IMR-90 (cell line): ENCODE measurements around the gene LRRC55. TPM values are rescaled to one million over a fixed set of nuclear protein-coding genes. Genes with fewer than 3 reads are reported as not detected.

ENCODE experiments used
- ATAC-seq: fragments of 200-7000 bp; cut with Tn5 transposase; 2 replicates; pipeline ENCODE4 v1.9.1; 2020; ENCODE audit warnings: low read depth, mild to moderate bottlenecking, moderate library complexity
- BruUV-seq: library from RNA; stranded (reverse); fragments of 400-500 nt; replicated peaks from 2 replicates; lab custom pipeline; 2021; lab: Mats Ljungman, UMichigan
- CTCF ChIA-PET: fragments of 300-600 bp; formaldehyde crosslinking; extraction: SDS; loops from one replicate; lab custom pipeline; 2021; ENCODE audit warnings: antibody characterized with exemption; lab: Yijun Ruan, JAX
- POLR2A ChIA-PET: fragments of 300-600 bp; sonication (Branson Sonifier 250); formaldehyde crosslinking; loops from one replicate; lab custom pipeline; 2022; ENCODE audit warnings: antibody characterized with exemption; ENCODE audit not compliant: unreplicated experiment; lab: Charles Lee
- DNase-seq: peaks from one replicate; pipeline ENCODE4 v3.0.0; 2013
- H2AFZ ChIP-seq: replicated peaks from 2 replicates; pipeline ENCODE3; 2013; ENCODE audit warnings: low read length, mild to moderate bottlenecking; ENCODE audit not compliant: poor library complexity
- H2AK5ac ChIP-seq: 2 replicates; pipeline ENCODE4 v1.6.1; 2013; ENCODE audit warnings: low read depth, low read length, inconsistent platforms
- H2AK9ac ChIP-seq: replicated peaks from 2 replicates; pipeline ENCODE3; 2013; ENCODE audit warnings: mild to moderate bottlenecking, low read depth, low read length, moderate library complexity; ENCODE audit not compliant: poor library complexity
- H2BK120ac ChIP-seq: 2 replicates; pipeline ENCODE4 v1.6.1; 2013; ENCODE audit warnings: low read depth, low read length, inconsistent platforms
- H2BK15ac ChIP-seq: 3 replicates; pipeline ENCODE4 v1.6.1; 2013; ENCODE audit warnings: low read depth, low read length, inconsistent platforms
- H2BK20ac ChIP-seq: 2 replicates; pipeline ENCODE4 v1.6.1; 2013; ENCODE audit warnings: low read depth, mild to moderate bottlenecking, inconsistent platforms, low read length, moderate library complexity
- H2BK5ac ChIP-seq: 2 replicates; pipeline ENCODE4 v1.6.1; 2013; ENCODE audit warnings: mild to moderate bottlenecking, low read depth, low read length, inconsistent platforms; ENCODE audit not compliant: poor library complexity, severe bottlenecking
- H3K14ac ChIP-seq: replicated peaks from 2 replicates; pipeline ENCODE4 v1.6.1; 2013; ENCODE audit warnings: low read depth, low read length, inconsistent platforms
- H3K18ac ChIP-seq: 2 replicates; pipeline ENCODE4 v1.6.1; 2013; ENCODE audit warnings: low read depth, low read length, control low read depth
- H3K23ac ChIP-seq: 2 replicates; pipeline ENCODE4 v1.6.1; 2013; ENCODE audit warnings: low read depth, low read length, inconsistent platforms
- H3K27ac ChIP-seq: 2 replicates; pipeline ENCODE4 v1.5.1; 2013; ENCODE audit warnings: mild to moderate bottlenecking, control low read depth, low read length; ENCODE audit not compliant: insufficient read depth
- H3K27me3 ChIP-seq: 2 replicates; pipeline ENCODE4 v1.6.1; 2013; ENCODE audit warnings: low read length; ENCODE audit not compliant: control insufficient read depth, insufficient read depth
- H3K36me3 ChIP-seq: 2 replicates; pipeline ENCODE4 v1.6.1; 2013; ENCODE audit warnings: low read length, mixed read lengths; ENCODE audit not compliant: control insufficient read depth, insufficient read depth
- H3K4ac ChIP-seq: 2 replicates; pipeline ENCODE4 v1.6.1; 2013; ENCODE audit warnings: low read depth, low read length, inconsistent platforms
- H3K4me1 ChIP-seq: 2 replicates; pipeline ENCODE4 v1.6.1; 2013; ENCODE audit warnings: low read length, mixed read lengths; ENCODE audit not compliant: control insufficient read depth, insufficient read depth
- H3K4me2 ChIP-seq: 2 replicates; pipeline ENCODE4 v1.6.1; 2013; ENCODE audit warnings: low read depth, mild to moderate bottlenecking, control low read depth, low read length, moderate library complexity
- H3K4me3 ChIP-seq: 2 replicates; pipeline ENCODE4 v1.5.1; 2013; ENCODE audit warnings: low read depth, mild to moderate bottlenecking, control low read depth, low read length, moderate library complexity; ENCODE audit not compliant: insufficient read depth
- H3K56ac ChIP-seq: 2 replicates; pipeline ENCODE4 v1.6.1; 2013; ENCODE audit warnings: low read length, inconsistent platforms; ENCODE audit not compliant: insufficient read depth; ENCODE audit errors: extremely low read depth
- H3K79me1 ChIP-seq, 2 experiments: 2 replicates each; pipeline ENCODE4 v1.6.1; 2013; ENCODE audit warnings: low read length in 2 of 2, inconsistent platforms in 1 of 2, low read depth in 1 of 2
- H3K9ac ChIP-seq: 2 replicates; pipeline ENCODE4 v1.6.1; 2013; ENCODE audit warnings: low read depth, low read length, control low read depth
- H3K9me1 ChIP-seq: 2 replicates; pipeline ENCODE4 v1.6.1; 2013; ENCODE audit warnings: low read length, inconsistent platforms; ENCODE audit not compliant: insufficient read depth
- H3K9me3 ChIP-seq: 2 replicates; pipeline ENCODE4 v1.6.1; 2013; ENCODE audit warnings: low read length; ENCODE audit not compliant: control insufficient read depth, insufficient read depth
- H4K20me1 ChIP-seq: 2 replicates; pipeline ENCODE4 v1.6.1; 2013; ENCODE audit warnings: low read length, inconsistent platforms; ENCODE audit not compliant: insufficient read depth
- H4K5ac ChIP-seq: 2 replicates; pipeline ENCODE4 v1.6.1; 2013; ENCODE audit warnings: mild to moderate bottlenecking, low read depth, low read length, control low read depth
- H4K8ac ChIP-seq, 2 experiments: 2 replicates each; pipeline ENCODE4 v1.6.1; 2013; ENCODE audit warnings: low read depth in 2 of 2, low read length in 2 of 2, control low read depth in 1 of 2, inconsistent platforms in 1 of 2
- H4K91ac ChIP-seq: 2 replicates; pipeline ENCODE4 v1.6.1; 2013; ENCODE audit warnings: low read depth, low read length, inconsistent platforms; ENCODE audit not compliant: insufficient read depth
- BHLHE40 ChIP-seq: fragments of 150-350 bp; IDR thresholded peaks from 2 replicates; pipeline ENCODE4 v1.6.1; 2016; ENCODE audit warnings: mild to moderate bottlenecking, low read depth, low read length
- CEBPB ChIP-seq: IDR thresholded peaks from 2 replicates; pipeline ENCODE4 v1.6.1; 2012; ENCODE audit warnings: low read depth, low read length, improper control_type of control experiment
- ELK1 ChIP-seq: fragments of 150-350 bp; IDR thresholded peaks from 2 replicates; pipeline ENCODE4 v1.6.1; 2016; ENCODE audit warnings: low read depth, mild to moderate bottlenecking, low read length, moderate library complexity, borderline replicate concordance
- MAFK ChIP-seq: IDR thresholded peaks from 2 replicates; pipeline ENCODE4 v1.6.1; 2012; ENCODE audit warnings: low read depth, low read length, improper control_type of control experiment
- MAZ ChIP-seq: IDR thresholded peaks from 2 replicates; pipeline ENCODE4 v1.6.1; 2012; ENCODE audit warnings: low read depth, mild to moderate bottlenecking, low read length, improper control_type of control experiment, moderate library complexity, borderline replicate concordance
- MXI1 ChIP-seq: IDR thresholded peaks from 2 replicates; pipeline ENCODE4 v1.6.1; 2012; ENCODE audit warnings: low read depth, mild to moderate bottlenecking, low read length, moderate library complexity, borderline replicate concordance
- NFE2L2 ChIP-seq: fragments of 150-350 bp; IDR thresholded peaks from 2 replicates; pipeline ENCODE4 v1.6.1; 2016; ENCODE audit warnings: low read depth, mild to moderate bottlenecking, low read length
- POLR2A ChIP-seq: IDR thresholded peaks from 2 replicates; pipeline ENCODE4 v1.6.1; 2012; ENCODE audit warnings: mild to moderate bottlenecking, low read depth, low read length
- RAD21 ChIP-seq: IDR thresholded peaks from 2 replicates; pipeline ENCODE4 v1.6.1; 2012; ENCODE audit warnings: low read length, improper control_type of control experiment
- RCOR1 ChIP-seq: IDR thresholded peaks from 2 replicates; pipeline ENCODE4 v1.6.1; 2012; ENCODE audit warnings: mild to moderate bottlenecking, low read length, improper control_type of control experiment; ENCODE audit not compliant: insufficient replicate concordance
- RFX5 ChIP-seq: IDR thresholded peaks from 2 replicates; pipeline ENCODE4 v1.8.0; 2012; ENCODE audit warnings: low read depth, mild to moderate bottlenecking, low read length, moderate library complexity
- SMC3 ChIP-seq: fragments of 150-350 bp; IDR thresholded peaks from 2 replicates; pipeline ENCODE4 v1.6.1; 2016; ENCODE audit warnings: low read depth, mild to moderate bottlenecking, antibody characterized with exemption, low read length, moderate library complexity
- USF2 ChIP-seq: fragments of 150-350 bp; IDR thresholded peaks from 2 replicates; pipeline ENCODE4 v1.6.1; 2017; ENCODE audit warnings: mild to moderate bottlenecking, antibody characterized with exemption, low read length, low read depth
- WGBS, 2 experiments: methylation state at CpG; one replicate each; pipeline versions ENCODE4 v1.1.5 to v1.1.7; 2013; ENCODE audit warnings: missing lambda C conversion rate in 2 of 2; ENCODE audit not compliant: insufficient read length in 1 of 2; ENCODE audit errors: extremely low coverage in 2 of 2; 5-methylcytosine and 5-hydroxymethylcytosine counted together
- dilution Hi-C: fragments of 300-500 bp; cut with HindIII; formaldehyde crosslinking; loops from one replicate; pipeline ENCODE4 v1.14.3; 2018; ENCODE audit warnings: low sequenced_read_pairs; ENCODE audit not compliant: unreplicated experiment
- in situ Hi-C: fragments of 300-500 bp; cut with MboI; formaldehyde crosslinking; loops from 3 replicates; pipeline ENCODE4 v1.14.3; 2019; ENCODE audit warnings: low sequenced_read_pairs, inconsistent platforms, mixed read lengths
- intact Hi-C: fragments of 100-400 bp; cut with micrococcal nuclease; formaldehyde crosslinking; loops from 2 replicates; pipeline ENCODE4 v1.10.0; 2022
- polyA plus RNA-seq, 3 experiments: library from polyadenylated mRNA; depleted of rRNA; stranded (reverse); fragments of >200 nt; gene quantifications; 2 replicates each; pipeline ENCODE4 v1.2.3, GENCODE V29; 2012; ENCODE audit warnings: low replicate concordance in 1 of 3
- total RNA-seq: library from RNA; depleted of rRNA; stranded (reverse); fragments of >200 nt; gene quantifications from 2 replicates; pipeline ENCODE4 v1.2.3, GENCODE V29; 2012

LRRC55 gene
- total and polyA plus RNA-seq, 2 of the 4 experiments (the other 2 are of a cell fraction) = not detected

DNA sequence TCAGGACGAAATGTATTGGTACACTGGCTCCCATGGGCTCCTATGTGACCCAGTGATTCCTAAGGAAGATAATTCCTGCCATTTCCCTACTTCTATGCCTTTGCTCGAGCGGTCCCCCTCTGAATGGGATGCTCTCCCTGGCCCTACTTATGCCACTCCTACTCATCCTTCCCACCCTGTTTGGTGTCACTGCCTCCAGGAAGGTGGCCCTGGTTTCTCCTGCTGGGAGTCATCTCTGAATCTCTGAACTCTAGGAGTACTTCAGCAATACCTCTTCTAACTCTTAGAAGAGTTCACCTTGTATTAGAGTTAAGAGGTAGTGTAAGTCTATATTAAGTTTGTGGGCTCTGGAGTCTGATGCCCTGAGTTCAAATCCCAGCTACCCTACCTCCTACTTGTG lies 35.5 kb upstream of the LRRC55 start:
- TF ChIP-seq MAZ (no peak), USF2 (no peak), RAD21 (no peak), RFX5 (no peak), BHLHE40 (no peak), MAFK (no peak), SMC3 (no peak), MXI1 (no peak), CEBPB (no peak), NFE2L2 (no peak), POLR2A (no peak), ELK1 (no peak), RCOR1 (no peak)
- no peaks in the 10 kb centered on the region for H3K9me3 ChIP-seq
- POLR2A ChIA-PET = no interaction called here
- H3K9ac ChIP-seq = no peak overlapping the region
- in situ Hi-C loops = no loop called here
- H3K4ac ChIP-seq = no peak overlapping the region
- no peak overlapping the region for H2BK15ac ChIP-seq
- H3K23ac ChIP-seq = no peak overlapping the region
- no TSS peak for BruUV-seq
- H3K18ac ChIP-seq = no peak overlapping the region
- dilution Hi-C loops = no loop called here
- peak overlapping the region; percentile 46 for H2AK9ac ChIP-seq
- H3K4me3 ChIP-seq = no peak overlapping the region
- WGBS, 2 experiments = no CpG with 5 or more reads among the region's 3 CpGs
- no peak overlapping the region for H4K91ac ChIP-seq
- H3K4me2 ChIP-seq = no peak overlapping the region
- intact Hi-C loops = no loop called here
- H3K9me1 ChIP-seq = no peaks in the 10 kb centered on the region
- H2AFZ ChIP-seq = no peak overlapping the region
- no peaks in the 10 kb centered on the region for H3K36me3 ChIP-seq
- H3K4me1 ChIP-seq = no peaks in the 10 kb centered on the region
- no peak overlapping the region for H2AK5ac ChIP-seq
- no peak for ATAC-seq
- H2BK20ac ChIP-seq = no peak overlapping the region
- H2BK120ac ChIP-seq = no peak overlapping the region
- H2BK5ac ChIP-seq = no peak overlapping the region
- no peak overlapping the region for H3K27ac ChIP-seq
- no peak overlapping the region for H4K8ac ChIP-seq
- peaks cover 2% of the 10 kb centered on the region for H3K27me3 ChIP-seq
- no peaks in the 10 kb centered on the region for H3K79me1 ChIP-seq
- H3K14ac ChIP-seq = no peak overlapping the region
- no peak for DNase-seq
- no peak overlapping the region for H3K56ac ChIP-seq
- no peaks in the 10 kb centered on the region for H4K20me1 ChIP-seq
- CTCF ChIA-PET = no interaction called here
- H4K5ac ChIP-seq = no peak overlapping the region
